Fibroblast of skin of left biceps (primary cell): ENCODE measurements around the gene TENM4.

Experiments used
- DNase-seq, 2 experiments: peaks; one replicate each; pipeline ENCODE4 v3.0.0-alpha.2; 2013; ENCODE audit warnings: low read depth in 2 of 2

The TENM4 gene

DNA sequence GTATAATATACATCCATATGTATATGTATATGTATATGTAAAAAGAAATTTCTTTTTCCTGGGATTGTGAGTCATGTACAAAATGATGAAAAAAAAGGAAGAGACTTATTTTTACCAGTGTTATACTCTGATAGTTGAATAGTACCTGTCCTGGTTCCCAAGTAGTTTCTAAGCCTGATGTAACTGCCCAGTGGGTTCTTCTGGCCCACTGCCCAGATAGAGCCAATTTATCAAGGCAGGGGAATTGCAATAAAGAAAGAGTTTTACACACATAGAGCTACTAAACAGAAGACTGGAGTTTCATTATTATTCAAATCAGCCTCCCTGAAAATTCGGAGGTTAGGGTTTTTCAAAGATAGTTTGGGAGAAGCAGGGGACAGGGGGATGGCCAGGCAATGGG is 837.0 kb downstream of the TENM4 start:
- DNase-seq = no peak
